Left lobe of liver (tissue), 1 donor: ENCODE data around the gene ERLIN1. TPM values are rescaled to one million over a fixed set of nuclear protein-coding genes. Genes with fewer than 3 reads are reported as not detected.

Experiments used
- total RNA-seq: library from RNA; stranded (reverse); gene quantifications from one replicate; pipeline ENCODE4 v1.2.1, GENCODE V29; 2021
- donor health status: DM: no; HTN: yes; CAD: no.

The ERLIN1 gene
- total RNA-seq, 1 donor from 2014 or later = 43.6 TPM

Other genes with a start within 250 kb of the ERLIN1 start
- 11.6 TPM for gene DNMBP, start 176.1 kb downstream of the ERLIN1 start, total RNA-seq
- gene CPN1, start 104.2 kb downstream of the ERLIN1 start, total RNA-seq = 46.9 TPM
- 9.4 TPM for gene CHUK, start 43.6 kb upstream of the ERLIN1 start, total RNA-seq
- gene CWF19L1, start 81.6 kb upstream of the ERLIN1 start, total RNA-seq = 8.0 TPM
- gene BLOC1S2, start 100.7 kb upstream of the ERLIN1 start, total RNA-seq = 16.4 TPM
- gene PKD2L1, start 144.2 kb upstream of the ERLIN1 start, total RNA-seq = 0.20 TPM
- gene SCD, start 161.2 kb upstream of the ERLIN1 start, total RNA-seq = 257 TPM